Chondrocyte (in vitro differentiated cells): Measurements from ENCODE around the gene TOX2. TPM values are rescaled to one million over a fixed set of nuclear protein-coding genes. Genes with fewer than 3 reads are reported as not detected.

ENCODE experiments used
- DNase-seq: peaks from one replicate; pipeline ENCODE4 v3.0.0; 2021; ENCODE audit warnings: mixed read lengths, low spot score
- H3K27ac Mint-ChIP-seq: one replicate; pipeline ENCODE4 v1.8.0; 2021; ENCODE audit warnings: mild to moderate bottlenecking, moderate library complexity, mixed read lengths; ENCODE audit not compliant: unreplicated experiment
- H3K27me3 Mint-ChIP-seq: 2 replicates; pipeline ENCODE4 v1.8.0; 2021; ENCODE audit warnings: low read depth, mixed read lengths
- H3K36me3 Mint-ChIP-seq: 2 replicates; pipeline ENCODE4 v1.8.0; 2021; ENCODE audit warnings: low read depth, mixed read lengths
- H3K4me1 Mint-ChIP-seq: 2 replicates; pipeline ENCODE4 v1.8.0; 2021; ENCODE audit warnings: low read depth, mild to moderate bottlenecking, mixed read lengths
- H3K4me3 Mint-ChIP-seq: one replicate; pipeline ENCODE4 v1.8.0; 2021; ENCODE audit warnings: mild to moderate bottlenecking, moderate library complexity, mixed read lengths; ENCODE audit not compliant: unreplicated experiment
- H3K9me3 Mint-ChIP-seq: 2 replicates; pipeline ENCODE4 v1.8.0; 2021; ENCODE audit warnings: low read depth, mixed read lengths
- CTCF ChIP-seq: fragments of 200-600 bp; sonication (generic); IDR thresholded peaks from 2 replicates; pipeline ENCODE4 v1.5.0; 2021; ENCODE audit warnings: antibody characterized with exemption, mild to moderate bottlenecking, moderate library complexity
- total RNA-seq: library from RNA; stranded (reverse); gene quantifications from 3 replicates; pipeline ENCODE4 v1.2.1, GENCODE V29; 2021

TOX2 gene
- total RNA-seq, 1 donor from 2014 or later: 0.12 TPM

- no peak overlapping the region for H3K4me3 Mint-ChIP-seq
- DNase-seq: no peak
- no peaks in the 10 kb centered on the region for H3K36me3 Mint-ChIP-seq
- peaks cover 15% of the 10 kb centered on the region for H3K27me3 Mint-ChIP-seq
- H3K27ac Mint-ChIP-seq: no peak overlapping the region
- peaks cover 17% of the 10 kb centered on the region for H3K4me1 Mint-ChIP-seq
- no peaks in the 10 kb centered on the region for H3K9me3 Mint-ChIP-seq
- no peak for TF ChIP-seq CTCF
Observed at GRCh38 chr20:43940518-43941225, 26.0 kb downstream of the TOX2 start.

DNA sequence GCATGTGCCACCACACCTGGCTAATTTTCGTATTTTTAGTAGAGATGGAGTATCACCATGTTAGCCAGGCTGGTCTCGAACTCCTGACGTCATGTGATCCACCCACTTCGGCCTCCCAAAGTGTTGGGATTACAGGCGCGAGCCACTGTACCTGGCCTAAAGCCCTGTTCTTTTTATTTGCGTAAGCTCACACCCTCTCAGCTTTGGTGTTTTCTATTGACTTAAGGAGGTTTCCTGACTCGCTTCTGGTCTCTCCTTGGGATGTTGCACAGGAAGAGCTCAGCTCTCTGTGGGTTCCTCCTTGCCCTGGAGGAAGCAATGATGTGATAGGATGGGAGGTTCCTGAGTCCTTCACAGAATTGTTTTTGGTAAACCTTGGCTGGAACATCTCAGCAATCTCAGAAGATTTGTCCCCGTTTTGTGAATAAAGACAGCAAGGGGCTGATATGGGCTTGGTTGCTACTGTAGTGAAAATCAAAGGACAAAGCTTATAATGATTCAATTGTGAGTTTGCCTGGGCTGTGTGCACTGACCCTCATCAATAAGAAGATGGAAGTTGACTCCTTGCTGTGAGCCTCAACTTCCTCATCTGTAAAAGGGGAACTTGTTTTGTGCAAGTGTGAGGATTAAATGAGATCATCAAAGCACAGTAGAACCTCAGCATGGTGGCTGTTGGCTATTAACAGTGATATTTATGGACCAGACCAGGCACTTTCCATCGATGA lies 27.0 kb downstream of the TOX2 start:
- Mint-ChIP-seq H3K27me3 (peaks cover 10% of the 10 kb centered on the region), H3K27ac (no peak overlapping the region), H3K36me3 (no peaks in the 10 kb centered on the region), H3K9me3 (no peaks in the 10 kb centered on the region), H3K4me3 (no peak overlapping the region), H3K4me1 (peaks cover 17% of the 10 kb centered on the region)
- TF ChIP-seq CTCF: no peak
- no peak for DNase-seq

- TF ChIP-seq CTCF: no peak
- no peak overlapping the region for H3K4me3 Mint-ChIP-seq
- no peak overlapping the region for H3K27ac Mint-ChIP-seq
- no peak for DNase-seq
- no peaks in the 10 kb centered on the region for H3K36me3 Mint-ChIP-seq
- H3K4me1 Mint-ChIP-seq: peaks cover 17% of the 10 kb centered on the region
- peaks cover 4% of the 10 kb centered on the region for H3K27me3 Mint-ChIP-seq
- no peaks in the 10 kb centered on the region for H3K9me3 Mint-ChIP-seq
Observed at GRCh38 chr20:43942201-43942590, 27.5 kb downstream of the TOX2 start.

DNA sequence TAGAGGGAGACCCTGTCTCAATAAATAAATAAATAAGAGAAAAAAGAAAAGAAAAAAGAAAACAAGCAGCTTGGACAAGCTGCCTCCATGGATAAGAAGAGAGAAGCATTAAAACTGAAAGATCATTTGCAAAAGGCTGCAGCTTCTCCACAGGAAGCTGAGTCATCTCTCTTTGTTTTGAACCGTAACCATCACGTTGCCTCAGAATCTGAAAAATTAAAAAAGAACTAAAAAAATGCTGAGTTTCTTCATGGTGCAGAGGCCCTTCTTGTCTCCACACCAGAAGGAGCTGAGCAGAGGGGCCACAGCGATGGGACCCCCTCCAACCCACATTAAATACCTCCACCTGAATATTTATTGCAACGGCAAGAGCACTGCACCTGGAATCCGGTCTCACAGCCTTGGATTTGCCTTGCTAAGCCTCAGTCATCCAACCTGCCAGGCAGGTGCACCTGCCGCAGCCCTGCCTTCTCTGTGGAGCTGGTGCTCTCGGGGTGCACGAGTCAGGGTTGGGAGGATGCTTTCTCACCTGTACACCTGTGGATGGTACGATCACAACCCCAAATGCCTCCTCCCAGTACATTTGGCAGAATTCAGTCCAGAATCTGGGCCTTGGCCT lies 28.1 kb downstream of the TOX2 start:
- Mint-ChIP-seq H3K27me3 (peaks cover 3% of the 10 kb centered on the region), H3K27ac (peak overlapping the region; percentile 38), H3K4me3 (no peak overlapping the region), H3K36me3 (no peaks in the 10 kb centered on the region), H3K4me1 (peaks cover 17% of the 10 kb centered on the region), H3K9me3 (no peaks in the 10 kb centered on the region)
- TF ChIP-seq CTCF: no peak
- DNase-seq: no peak

- TF ChIP-seq CTCF: no peak
- H3K4me3 Mint-ChIP-seq: no peak overlapping the region
- peaks cover 17% of the 10 kb centered on the region for H3K4me1 Mint-ChIP-seq
- no peaks in the 10 kb centered on the region for H3K9me3 Mint-ChIP-seq
- no peaks in the 10 kb centered on the region for H3K36me3 Mint-ChIP-seq
- DNase-seq: no peak
- H3K27ac Mint-ChIP-seq: no peak overlapping the region
- H3K27me3 Mint-ChIP-seq: peaks cover 3% of the 10 kb centered on the region
Observed at GRCh38 chr20:43943725-43944124, 29.1 kb downstream of the TOX2 start.
